Trophoblast cell (in vitro differentiated cells and primary cell): ENCODE data around the gene USP24.

ENCODE experiments used
- DNase-seq, 2 donors: peaks; one replicate each; pipeline ENCODE4 v3.0.0-alpha.2; 2016
- H2AFZ ChIP-seq: 2 replicates; pipeline ENCODE4 v1.6.1; 2013; ENCODE audit warnings: low read length, moderate library complexity, mild to moderate bottlenecking; ENCODE audit not compliant: insufficient read depth, poor library complexity
- H2AK5ac ChIP-seq: 2 replicates; pipeline ENCODE4 v1.6.1; 2013; ENCODE audit warnings: mild to moderate bottlenecking, low read length
- H2BK120ac ChIP-seq: 2 replicates; pipeline ENCODE4 v1.6.1; 2013; ENCODE audit warnings: low read length, mild to moderate bottlenecking, moderate library complexity; ENCODE audit not compliant: insufficient read depth, poor library complexity
- H2BK12ac ChIP-seq: 2 replicates; pipeline ENCODE4 v1.6.1; 2013; ENCODE audit warnings: mild to moderate bottlenecking, low read length, moderate library complexity
- H2BK5ac ChIP-seq: 2 replicates; pipeline ENCODE4 v1.6.1; 2013; ENCODE audit warnings: low read length, low read depth, moderate library complexity, mild to moderate bottlenecking; ENCODE audit not compliant: poor library complexity
- H3K14ac ChIP-seq: 2 replicates; pipeline ENCODE4 v1.6.1; 2013; ENCODE audit warnings: mild to moderate bottlenecking, low read length
- H3K18ac ChIP-seq: 2 replicates; pipeline ENCODE4 v1.6.1; 2013; ENCODE audit warnings: mild to moderate bottlenecking, low read length
- H3K23ac ChIP-seq: 2 replicates; pipeline ENCODE4 v1.6.1; 2013; ENCODE audit warnings: low read length
- H3K27ac ChIP-seq: 2 replicates; pipeline ENCODE4 v1.5.1; 2013; ENCODE audit warnings: low read depth, mild to moderate bottlenecking, inconsistent platforms, low read length, moderate library complexity
- H3K27me3 ChIP-seq: 2 replicates; pipeline ENCODE4 v1.6.1; 2013; ENCODE audit warnings: inconsistent platforms, mild to moderate bottlenecking, low read length, moderate library complexity; ENCODE audit not compliant: insufficient read depth
- H3K36me3 ChIP-seq, 2 experiments: 1 replicate in 1 of 2; 2 replicates in 1 of 2; pipeline ENCODE4 v1.6.1; 2013; ENCODE audit warnings: low read length in 2 of 2, mild to moderate bottlenecking in 2 of 2, moderate library complexity in 1 of 2; ENCODE audit not compliant: insufficient read depth in 2 of 2, control insufficient read depth in 1 of 2
- H3K4ac ChIP-seq: 2 replicates; pipeline ENCODE4 v1.6.1; 2013; ENCODE audit warnings: low read depth, mild to moderate bottlenecking, low read length, moderate library complexity
- H3K4me1 ChIP-seq, 2 experiments: 1 replicate in 1 of 2; 2 replicates in 1 of 2; pipeline ENCODE4 v1.6.1; 2013; ENCODE audit warnings: low read length in 2 of 2, mild to moderate bottlenecking in 2 of 2, moderate library complexity in 1 of 2; ENCODE audit not compliant: insufficient read depth in 2 of 2, control insufficient read depth in 1 of 2
- H3K4me2 ChIP-seq: 2 replicates; pipeline ENCODE4 v1.6.1; 2013; ENCODE audit warnings: inconsistent platforms, mild to moderate bottlenecking, low read length, moderate library complexity
- H3K4me3 ChIP-seq: 2 replicates; pipeline ENCODE4 v1.5.1; 2013; ENCODE audit warnings: mild to moderate bottlenecking, low read depth, low read length, inconsistent platforms
- H3K79me1 ChIP-seq: one replicate; pipeline ENCODE4 v1.6.1; 2013; ENCODE audit warnings: low read length
- H3K79me2 ChIP-seq: 2 replicates; pipeline ENCODE4 v1.6.1; 2013; ENCODE audit warnings: low read length, mild to moderate bottlenecking; ENCODE audit not compliant: control insufficient read depth, insufficient read depth, poor library complexity
- H3K9ac ChIP-seq: 2 replicates; pipeline ENCODE4 v1.6.1; 2013; ENCODE audit warnings: mild to moderate bottlenecking, low read length
- H3K9me3 ChIP-seq: 2 replicates; pipeline ENCODE4 v1.6.1; 2013; ENCODE audit warnings: low read depth, mild to moderate bottlenecking, control low read depth, inconsistent platforms, low read length; ENCODE audit not compliant: insufficient read depth
- H4K12ac ChIP-seq: 2 replicates; pipeline ENCODE4 v1.6.1; 2013; ENCODE audit warnings: low read depth, mild to moderate bottlenecking, low read length, moderate library complexity
- H4K8ac ChIP-seq: 2 replicates; pipeline ENCODE4 v1.6.1; 2013; ENCODE audit warnings: low read depth, mild to moderate bottlenecking, low read length, moderate library complexity
- H4K91ac ChIP-seq: one replicate; pipeline ENCODE4 v1.6.1; 2013; ENCODE audit warnings: low read depth, mild to moderate bottlenecking, low read length, moderate library complexity
- WGBS: extraction: QIAGEN DNeasy Blood & Tissue Kit; methylation state at CpG from one replicate; pipeline ENCODE4 v1.1.7; 2013; ENCODE audit warnings: missing lambda C conversion rate; ENCODE audit not compliant: insufficient read length, insufficient coverage; ENCODE audit errors: extremely low coverage; 5-methylcytosine and 5-hydroxymethylcytosine counted together

Gene USP24

GRCh38 chr1:55107101-55107500 lies 108.1 kb downstream of the USP24 start:
- Histone ChIP-seq H2BK120ac (no peak overlapping the region), H3K18ac (no peak overlapping the region), H3K4me3 (no peak overlapping the region), H2BK5ac (no peak overlapping the region), H3K27ac (no peak overlapping the region), H2AK5ac (no peak overlapping the region), H3K4me2 (no peak overlapping the region), H2AFZ (no peak overlapping the region), H3K36me3 (peaks cover 3 to 24% of the 10 kb centered on the region in 2 experiments), H4K91ac (no peak overlapping the region), H3K4me1 (no peaks in the 10 kb centered on the region), H3K14ac (no peak overlapping the region), H3K79me2 (no peaks in the 10 kb centered on the region), H4K8ac (no peak overlapping the region), H3K4ac (no peak overlapping the region), H3K9ac (no peak overlapping the region), H4K12ac (no peak overlapping the region), H2BK12ac (no peak overlapping the region), H3K23ac (no peak overlapping the region), H3K79me1 (no peaks in the 10 kb centered on the region), H3K27me3 (no peaks in the 10 kb centered on the region), H3K9me3 (no peaks in the 10 kb centered on the region)
- WGBS, result no CpG with 5 or more reads among the region's 6 CpGs
- no peak for DNase-seq

GRCh38 chr1:55103891-55104290 lies 111.3 kb downstream of the USP24 start:
- no peak overlapping the region for H3K18ac ChIP-seq

GRCh38 chr1:55095095-55095494 lies 120.1 kb downstream of the USP24 start:
- Histone ChIP-seq H2BK5ac (no peak overlapping the region), H2BK12ac (no peak overlapping the region), H3K4me2 (no peak overlapping the region), H3K9me3 (no peaks in the 10 kb centered on the region), H2BK120ac (no peak overlapping the region), H3K36me3 (peaks cover 18 to 38% of the 10 kb centered on the region in 2 experiments), H3K14ac (no peak overlapping the region), H4K12ac (no peak overlapping the region), H3K79me1 (no peaks in the 10 kb centered on the region), H2AFZ (no peak overlapping the region), H3K27me3 (no peaks in the 10 kb centered on the region), H3K18ac (no peak overlapping the region), H4K8ac (no peak overlapping the region), H3K27ac (no peak overlapping the region), H3K4ac (no peak overlapping the region), H3K4me1 (no peaks in the 10 kb centered on the region), H3K4me3 (no peak overlapping the region), H2AK5ac (no peak overlapping the region), H3K9ac (no peak overlapping the region), H3K79me2 (no peaks in the 10 kb centered on the region), H4K91ac (no peak overlapping the region), H3K23ac (no peak overlapping the region)
- no CpG with 5 or more reads among the region's 5 CpGs for WGBS
- DNase-seq, result no peak

More at GRCh38 chr1:55103891-55104290, 111.3 kb downstream of the USP24 start:
- no peak overlapping the region for H2AK5ac ChIP-seq
- no peaks in the 10 kb centered on the region for H3K9me3 ChIP-seq
- no peak overlapping the region for H4K8ac ChIP-seq
- H3K4me2 ChIP-seq, result no peak overlapping the region
- H3K14ac ChIP-seq, result no peak overlapping the region
- H2BK12ac ChIP-seq, result no peak overlapping the region
- H3K79me1 ChIP-seq, result no peaks in the 10 kb centered on the region
- no CpG with 5 or more reads among the region's 2 CpGs for WGBS
- H3K4me3 ChIP-seq, result no peak overlapping the region
- no peak overlapping the region for H3K4ac ChIP-seq
- H4K12ac ChIP-seq, result no peak overlapping the region
- no peak overlapping the region for H3K23ac ChIP-seq
- H4K91ac ChIP-seq, result no peak overlapping the region
- H3K27me3 ChIP-seq, result no peaks in the 10 kb centered on the region
- no peak overlapping the region for H2BK120ac ChIP-seq
- H3K27ac ChIP-seq, result no peak overlapping the region
- no peak overlapping the region for H2AFZ ChIP-seq
- no peaks in the 10 kb centered on the region for H3K4me1 ChIP-seq
- no peak overlapping the region for H3K9ac ChIP-seq
- peaks cover 7 to 28% of the 10 kb centered on the region in 2 experiments for H3K36me3 ChIP-seq
- H3K79me2 ChIP-seq, result no peaks in the 10 kb centered on the region
- no peak overlapping the region for H2BK5ac ChIP-seq
- DNase-seq, result no peak

GRCh38 chr1:55092475-55092874 lies 122.7 kb downstream of the USP24 start:
- Histone ChIP-seq H2AK5ac (no peak overlapping the region), H3K27me3 (no peaks in the 10 kb centered on the region), H4K12ac (no peak overlapping the region), H3K9ac (no peak overlapping the region), H4K91ac (no peak overlapping the region), H3K14ac (no peak overlapping the region), H3K4me3 (no peak overlapping the region), H3K79me1 (no peaks in the 10 kb centered on the region), H2AFZ (no peak overlapping the region), H4K8ac (no peak overlapping the region), H3K18ac (no peak overlapping the region), H2BK12ac (no peak overlapping the region), H3K36me3 (peaks cover 17 to 43% of the 10 kb centered on the region in 2 experiments), H3K4me1 (peaks cover 0 to 2% of the 10 kb centered on the region in 2 experiments), H3K9me3 (no peaks in the 10 kb centered on the region), H2BK120ac (no peak overlapping the region), H2BK5ac (no peak overlapping the region), H3K27ac (no peak overlapping the region), H3K4ac (no peak overlapping the region), H3K23ac (no peak overlapping the region), H3K4me2 (no peak overlapping the region), H3K79me2 (no peaks in the 10 kb centered on the region)
- no CpG with 5 or more reads among the region's 2 CpGs for WGBS
- no peak for DNase-seq
